ENCODE results near the gene PPCDC.

The PPCDC gene

GRCh38 chr15:75025548-75026260, 2.3 kb downstream of the PPCDC start:
- DNase-seq, result no peak
- H2BK5ac ChIP-seq (ENCODE audit: low read length), result no peak overlapping the region
- peaks cover 6% of the 10 kb centered on the region for H3K79me1 ChIP-seq (ENCODE audit: low read length)
- no peak overlapping the region for H3K4ac ChIP-seq (ENCODE audit: low read depth, low read length)
- H3K4me1 ChIP-seq (ENCODE audit: control insufficient read depth, low read depth, low read length), result peaks cover 8% of the 10 kb centered on the region
- H3K79me2 ChIP-seq (ENCODE audit: control insufficient read depth, insufficient read depth, low read length), result peaks cover 3% of the 10 kb centered on the region
- no peak overlapping the region for H2BK15ac ChIP-seq (replicated peaks; ENCODE audit: low read depth)
- H3K4me3 ChIP-seq (ENCODE audit: low read length), result no peak overlapping the region
- H3K23ac ChIP-seq (ENCODE audit: low read length), result no peak overlapping the region
- no CpG with 5 or more reads among the region's 5 CpGs for WGBS (ENCODE audit: extremely low coverage, insufficient coverage, low lambda C conversion rate)
- no peak overlapping the region for H3K27ac ChIP-seq (ENCODE audit: low read depth, low read length)
- H4K8ac ChIP-seq (ENCODE audit: low read depth, low read length), result no peak overlapping the region
- H3K9ac ChIP-seq (ENCODE audit: low read length), result no peak overlapping the region
- H3K27me3 ChIP-seq (ENCODE audit: insufficient read depth, low read length, poor library complexity), result no peaks in the 10 kb centered on the region
- H3K36me3 ChIP-seq (ENCODE audit: control insufficient read depth, insufficient read depth, low read length), result no peaks in the 10 kb centered on the region
- H2BK120ac ChIP-seq (ENCODE audit: low read depth, low read length), result no peak overlapping the region
- H3K18ac ChIP-seq (ENCODE audit: low read length), result no peak overlapping the region
- no peak overlapping the region for H2AK5ac ChIP-seq (ENCODE audit: low read length)
- no peak overlapping the region for H4K5ac ChIP-seq (ENCODE audit: low read length)
- no peak overlapping the region for H3K56ac ChIP-seq (ENCODE audit: low read length)
- H3K4me2 ChIP-seq (ENCODE audit: low read length), result no peak overlapping the region

- no peak overlapping the region for H2AK5ac ChIP-seq (ENCODE audit: low read length)
- H3K36me3 ChIP-seq (ENCODE audit: control insufficient read depth, insufficient read depth, low read length), result no peaks in the 10 kb centered on the region
- H2BK5ac ChIP-seq (ENCODE audit: low read length), result no peak overlapping the region
- no peak overlapping the region for H3K4me3 ChIP-seq (ENCODE audit: low read length)
- no peak overlapping the region for H3K9ac ChIP-seq (ENCODE audit: low read length)
- no peak overlapping the region for H2BK15ac ChIP-seq (replicated peaks; ENCODE audit: low read depth)
- H3K4ac ChIP-seq (ENCODE audit: low read depth, low read length), result no peak overlapping the region
- no peak overlapping the region for H3K56ac ChIP-seq (ENCODE audit: low read length)
- H3K4me2 ChIP-seq (ENCODE audit: low read length), result no peak overlapping the region
- WGBS (ENCODE audit: extremely low coverage, insufficient coverage, low lambda C conversion rate), result no CpG with 5 or more reads among the region's 7 CpGs
- peaks cover 3% of the 10 kb centered on the region for H3K79me2 ChIP-seq (ENCODE audit: control insufficient read depth, insufficient read depth, low read length)
- no peak overlapping the region for H4K5ac ChIP-seq (ENCODE audit: low read length)
- H3K23ac ChIP-seq (ENCODE audit: low read length), result no peak overlapping the region
- H3K18ac ChIP-seq (ENCODE audit: low read length), result no peak overlapping the region
- peaks cover 8% of the 10 kb centered on the region for H3K4me1 ChIP-seq (ENCODE audit: control insufficient read depth, low read depth, low read length)
- H4K8ac ChIP-seq (ENCODE audit: low read depth, low read length), result no peak overlapping the region
- no peak overlapping the region for H2BK120ac ChIP-seq (ENCODE audit: low read depth, low read length)
- no peaks in the 10 kb centered on the region for H3K27me3 ChIP-seq (ENCODE audit: insufficient read depth, low read length, poor library complexity)
- no peak for DNase-seq
- H3K79me1 ChIP-seq (ENCODE audit: low read length), result peaks cover 8% of the 10 kb centered on the region
- H3K27ac ChIP-seq (ENCODE audit: low read depth, low read length), result no peak overlapping the region
Observed at GRCh38 chr15:75027551-75027950, 4.2 kb downstream of the PPCDC start.

- peaks cover 8% of the 10 kb centered on the region for H3K4me1 ChIP-seq (ENCODE audit: control insufficient read depth, low read depth, low read length)
- H3K79me1 ChIP-seq (ENCODE audit: low read length), result peaks cover 4% of the 10 kb centered on the region
- DNase-seq, result no peak
- H3K23ac ChIP-seq (ENCODE audit: low read length), result no peak overlapping the region
- H2BK5ac ChIP-seq (ENCODE audit: low read length), result no peak overlapping the region
- no peak overlapping the region for H3K4ac ChIP-seq (ENCODE audit: low read depth, low read length)
- no peak overlapping the region for H3K27ac ChIP-seq (ENCODE audit: low read depth, low read length)
- no peak overlapping the region for H3K9ac ChIP-seq (ENCODE audit: low read length)
- no peak overlapping the region for H3K18ac ChIP-seq (ENCODE audit: low read length)
- no peak overlapping the region for H2BK15ac ChIP-seq (replicated peaks; ENCODE audit: low read depth)
- no CpG with 5 or more reads among the region's 4 CpGs for WGBS (ENCODE audit: extremely low coverage, insufficient coverage, low lambda C conversion rate)
- no peak overlapping the region for H4K5ac ChIP-seq (ENCODE audit: low read length)
- H4K8ac ChIP-seq (ENCODE audit: low read depth, low read length), result no peak overlapping the region
- no peaks in the 10 kb centered on the region for H3K27me3 ChIP-seq (ENCODE audit: insufficient read depth, low read length, poor library complexity)
- H3K4me2 ChIP-seq (ENCODE audit: low read length), result no peak overlapping the region
- no peak overlapping the region for H2AK5ac ChIP-seq (ENCODE audit: low read length)
- H2BK120ac ChIP-seq (ENCODE audit: low read depth, low read length), result no peak overlapping the region
- no peaks in the 10 kb centered on the region for H3K36me3 ChIP-seq (ENCODE audit: control insufficient read depth, insufficient read depth, low read length)
- peak overlapping the region; percentile 59 for H3K56ac ChIP-seq (ENCODE audit: low read length)
- no peak overlapping the region for H3K4me3 ChIP-seq (ENCODE audit: low read length)
- H3K79me2 ChIP-seq (ENCODE audit: control insufficient read depth, insufficient read depth, low read length), result peaks cover 3% of the 10 kb centered on the region
Observed at GRCh38 chr15:75028991-75029377, 5.6 kb downstream of the PPCDC start.

- H3K27ac ChIP-seq (ENCODE audit: low read depth, low read length), result no peak overlapping the region
- H3K36me3 ChIP-seq (ENCODE audit: control insufficient read depth, insufficient read depth, low read length), result no peaks in the 10 kb centered on the region
- WGBS (ENCODE audit: extremely low coverage, insufficient coverage, low lambda C conversion rate), result no CpG with 5 or more reads among the region's 12 CpGs
Observed at GRCh38 chr15:75029378-75030022, 6.1 kb downstream of the PPCDC start.

GRCh38 chr15:75030023-75030413, 6.6 kb downstream of the PPCDC start:
- H3K4me2 ChIP-seq (ENCODE audit: low read length), result no peak overlapping the region
- H3K18ac ChIP-seq (ENCODE audit: low read length), result no peak overlapping the region
- no peak overlapping the region for H2BK15ac ChIP-seq (replicated peaks; ENCODE audit: low read depth)
- H3K79me1 ChIP-seq (ENCODE audit: low read length), result peaks cover 2% of the 10 kb centered on the region
- H3K23ac ChIP-seq (ENCODE audit: low read length), result peak overlapping the region; percentile 36
- no peak overlapping the region for H3K4me3 ChIP-seq (ENCODE audit: low read length)
- H3K27me3 ChIP-seq (ENCODE audit: insufficient read depth, low read length, poor library complexity), result no peaks in the 10 kb centered on the region
- H4K5ac ChIP-seq (ENCODE audit: low read length), result no peak overlapping the region
- no peaks in the 10 kb centered on the region for H3K79me2 ChIP-seq (ENCODE audit: control insufficient read depth, insufficient read depth, low read length)
- H2BK5ac ChIP-seq (ENCODE audit: low read length), result no peak overlapping the region
- H4K8ac ChIP-seq (ENCODE audit: low read depth, low read length), result no peak overlapping the region
- no peak overlapping the region for H3K4ac ChIP-seq (ENCODE audit: low read depth, low read length)
- H2AK5ac ChIP-seq (ENCODE audit: low read length), result peak overlapping the region; percentile 24
- no peak overlapping the region for H2BK120ac ChIP-seq (ENCODE audit: low read depth, low read length)
- H3K9ac ChIP-seq (ENCODE audit: low read length), result peak overlapping the region; percentile 44
- H3K56ac ChIP-seq (ENCODE audit: low read length), result peak overlapping the region; percentile 84
- no CpG with 5 or more reads among the region's 2 CpGs for WGBS (ENCODE audit: extremely low coverage, insufficient coverage, low lambda C conversion rate)
- peaks cover 8% of the 10 kb centered on the region for H3K4me1 ChIP-seq (ENCODE audit: control insufficient read depth, low read depth, low read length)
- no peaks in the 10 kb centered on the region for H3K36me3 ChIP-seq (ENCODE audit: control insufficient read depth, insufficient read depth, low read length)
- H3K27ac ChIP-seq (ENCODE audit: low read depth, low read length), result no peak overlapping the region
- peak; percentile 39 for DNase-seq

More at GRCh38 chr15:75029378-75030022, 6.1 kb downstream of the PPCDC start:
- Histone ChIP-seq H3K4me1 (ENCODE audit: control insufficient read depth, low read depth, low read length) (peaks cover 8% of the 10 kb centered on the region), H3K27me3 (ENCODE audit: insufficient read depth, low read length, poor library complexity) (no peaks in the 10 kb centered on the region), H3K56ac (ENCODE audit: low read length) (peak overlapping the region; percentile 84), H3K79me1 (ENCODE audit: low read length) (peaks cover 2% of the 10 kb centered on the region), H4K8ac (ENCODE audit: low read depth, low read length) (no peak overlapping the region), H2AK5ac (ENCODE audit: low read length) (peak overlapping the region; percentile 24), H3K4ac (ENCODE audit: low read depth, low read length) (no peak overlapping the region), H3K79me2 (ENCODE audit: control insufficient read depth, insufficient read depth, low read length) (no peaks in the 10 kb centered on the region), H3K9ac (ENCODE audit: low read length) (peak overlapping the region; percentile 44), H3K23ac (ENCODE audit: low read length) (peak overlapping the region; percentile 36), H3K4me3 (ENCODE audit: low read length) (no peak overlapping the region), H2BK5ac (ENCODE audit: low read length) (no peak overlapping the region), H2BK120ac (ENCODE audit: low read depth, low read length) (no peak overlapping the region), H2BK15ac (replicated peaks; ENCODE audit: low read depth) (no peak overlapping the region), H3K4me2 (ENCODE audit: low read length) (no peak overlapping the region), H4K5ac (ENCODE audit: low read length) (no peak overlapping the region), H3K18ac (ENCODE audit: low read length) (no peak overlapping the region)
- peak; percentile 91 for DNase-seq

All from mesendoderm (in vitro differentiated cells).